ENCODE data around the gene ADGRL3.
"Not testable (repeated sequence)": the region's sequence is repeated elsewhere in the genome, so short reads cannot be mapped to it uniquely, and the experiment has no call there.

Gene ADGRL3

GRCh38 chr4:61924131-61924530, 724.0 kb downstream of the ADGRL3 start:
- DNase-seq = no peak

- no peak for DNase-seq
Measured at GRCh38 chr4:61933527-61933926, 733.4 kb downstream of the ADGRL3 start.

- no peak for DNase-seq
Measured at GRCh38 chr4:61934198-61934597, 734.1 kb downstream of the ADGRL3 start.

- DNase-seq = no peak
Measured at GRCh38 chr4:61938250-61938846, 738.2 kb downstream of the ADGRL3 start.

GRCh38 chr4:61950625-61951024, 750.5 kb downstream of the ADGRL3 start:
- DNase-seq = no peak

GRCh38 chr4:61953386-61953785, 753.3 kb downstream of the ADGRL3 start:
- DNase-seq = no peak

- DNase-seq = no peak
Measured at GRCh38 chr4:61958591-61958990, 758.5 kb downstream of the ADGRL3 start.

GRCh38 chr4:61959087-61959486, 759.0 kb downstream of the ADGRL3 start:
- DNase-seq = no peak

GRCh38 chr4:61984260-61984909, 784.3 kb downstream of the ADGRL3 start:
- DNase-seq = no peak

- DNase-seq = no peak
Measured at GRCh38 chr4:61985426-61985825, 785.3 kb downstream of the ADGRL3 start.

GRCh38 chr4:61986929-61987328, 786.8 kb downstream of the ADGRL3 start:
- not testable (repeated sequence) for DNase-seq

GRCh38 chr4:61992351-61992750, 792.2 kb downstream of the ADGRL3 start:
- DNase-seq = no peak

GRCh38 chr4:61994036-61994435, 793.9 kb downstream of the ADGRL3 start:
- no peak for DNase-seq

GRCh38 chr4:61995717-61996340, 795.7 kb downstream of the ADGRL3 start:
- DNase-seq = no peak

GRCh38 chr4:61996943-61997342, 796.8 kb downstream of the ADGRL3 start:
- DNase-seq = no peak

- DNase-seq = no peak
Measured at GRCh38 chr4:61997831-61998230, 797.7 kb downstream of the ADGRL3 start.

- DNase-seq = no peak
Measured at GRCh38 chr4:62003695-62004094, 803.6 kb downstream of the ADGRL3 start.

- DNase-seq = no peak
Measured at GRCh38 chr4:62004881-62005280, 804.8 kb downstream of the ADGRL3 start.

GRCh38 chr4:62006108-62006507, 806.0 kb downstream of the ADGRL3 start:
- no peak for DNase-seq

GRCh38 chr4:62015043-62015739, 815.1 kb downstream of the ADGRL3 start:
- no peak for DNase-seq

- DNase-seq = no peak
Measured at GRCh38 chr4:62018537-62018936, 818.4 kb downstream of the ADGRL3 start.

- no peak for DNase-seq
Measured at GRCh38 chr4:62023633-62024032, 823.5 kb downstream of the ADGRL3 start.

GRCh38 chr4:62028745-62029144, 828.6 kb downstream of the ADGRL3 start:
- DNase-seq = no peak

- no peak for DNase-seq
Measured at GRCh38 chr4:62030958-62031357, 830.8 kb downstream of the ADGRL3 start.
